H1 (cell line): Measurements from ENCODE around the gene THAP9. TPM values are rescaled to one million over a fixed set of nuclear protein-coding genes. Genes with fewer than 3 reads are reported as not detected.

Source experiments
- CTCF ChIA-PET: fragments of 300-600 bp; sonication (Branson Sonifier 250); formaldehyde crosslinking; loops from one replicate; lab custom pipeline; 2021; ENCODE audit not compliant: partially characterized antibody; lab: Charles Lee
- POLR2A ChIA-PET: fragments of 300-600 bp; sonication (Branson Sonifier 250); formaldehyde crosslinking; loops from one replicate; lab custom pipeline; 2021; ENCODE audit warnings: inconsistent platforms; ENCODE audit not compliant: partially characterized antibody; lab: Charles Lee
- DNase-seq, 2 experiments: peaks; one replicate each; pipeline versions ENCODE4 v3.0.0 to v3.0.0-alpha.2; 2010 to 2022; ENCODE audit warnings: low spot score in 2 of 2, low read depth in 1 of 2, mixed read lengths in 1 of 2
- FAIRE-seq: peaks from 2 replicates; lab custom pipeline; 2011; peaks lifted over from hg19 to GRCh38; lab: Jason Lieb, UNC
- H2AFZ ChIP-seq: 2 replicates; pipeline ENCODE4 v1.8.1; 2012; ENCODE audit warnings: low read length, inconsistent platforms
- H2AK5ac ChIP-seq: 2 replicates; pipeline ENCODE4 v1.6.1; 2013; ENCODE audit warnings: low read depth, low read length
- H2BK120ac ChIP-seq: replicated peaks from 2 replicates; pipeline ENCODE3; 2013; ENCODE audit warnings: low read depth, low read length, inconsistent platforms
- H2BK12ac ChIP-seq: 2 replicates; pipeline ENCODE4 v1.6.1; 2013; ENCODE audit warnings: low read depth, low read length
- H2BK15ac ChIP-seq: 2 replicates; pipeline ENCODE4 v1.6.1; 2013; ENCODE audit warnings: low read length
- H2BK20ac ChIP-seq: 2 replicates; pipeline ENCODE4 v1.6.1; 2013; ENCODE audit warnings: low read length
- H2BK5ac ChIP-seq: 2 replicates; pipeline ENCODE4 v1.6.1; 2013; ENCODE audit warnings: low read depth, low read length
- H3K14ac ChIP-seq: 2 replicates; pipeline ENCODE4 v1.6.1; 2013; ENCODE audit warnings: inconsistent platforms; ENCODE audit not compliant: insufficient read length
- H3K18ac ChIP-seq: 2 replicates; pipeline ENCODE4 v1.6.1; 2013; ENCODE audit warnings: low read length; ENCODE audit errors: extremely low read depth
- H3K23ac ChIP-seq: 2 replicates; pipeline ENCODE4 v1.6.1; 2013; ENCODE audit warnings: inconsistent platforms; ENCODE audit not compliant: insufficient read length
- H3K23me2 ChIP-seq: 2 replicates; pipeline ENCODE4 v1.6.1; 2013; ENCODE audit warnings: low read depth, low read length
- H3K27ac ChIP-seq: 2 replicates; pipeline ENCODE4 v1.6.1; 2011; ENCODE audit warnings: low read depth, low read length, inconsistent platforms
- H3K27me3 ChIP-seq, 4 experiments: replicated peaks in 1 of 4; 1 replicate in 1 of 4; 2 replicates in 3 of 4; pipeline versions ENCODE4 v1.6.1 to v1.8.1; 2011 to 2013; ENCODE audit warnings: low read length in 3 of 4, mild to moderate bottlenecking in 3 of 4, inconsistent platforms in 2 of 4, mixed read lengths in 2 of 4, moderate library complexity in 1 of 4; ENCODE audit not compliant: control insufficient read depth in 3 of 4, insufficient read depth in 3 of 4; ENCODE audit errors: extremely low read depth in 1 of 4
- H3K36me3 ChIP-seq, 4 experiments: 2 replicates each; pipeline versions ENCODE4 v1.6.1 to v1.8.1; 2011 to 2013; ENCODE audit warnings: mild to moderate bottlenecking in 4 of 4, low read length in 3 of 4, moderate library complexity in 2 of 4, control low read depth in 1 of 4, inconsistent platforms in 1 of 4; ENCODE audit not compliant: insufficient read depth in 4 of 4, control insufficient read depth in 2 of 4
- H3K4ac ChIP-seq: replicated peaks from 2 replicates; pipeline ENCODE3; 2013; ENCODE audit warnings: low read length, low read depth, mixed read lengths, inconsistent platforms; ENCODE audit not compliant: insufficient read length
- H3K4me1 ChIP-seq, 4 experiments: replicated peaks in 1 of 4; 1 replicate in 1 of 4; 2 replicates in 3 of 4; pipeline versions ENCODE4 v1.6.1 to v1.8.1; 2011 to 2013; ENCODE audit warnings: low read length in 3 of 4, inconsistent platforms in 2 of 4, mixed read lengths in 1 of 4; ENCODE audit not compliant: insufficient read depth in 4 of 4, control insufficient read depth in 3 of 4
- H3K4me2 ChIP-seq, 2 experiments: 2 replicates each; pipeline versions ENCODE4 v1.6.1 to v1.8.1; 2011 to 2013; ENCODE audit warnings: low read depth in 2 of 2, low read length in 2 of 2, control low read depth in 1 of 2, inconsistent platforms in 1 of 2, mild to moderate bottlenecking in 1 of 2; ENCODE audit not compliant: insufficient read depth in 1 of 2
- H3K4me3 ChIP-seq, 4 experiments: fragments of 200-600, 300-600 bp in 1 of 4; sonication (generic), shearing (Covaris generic), sonication (Bioruptor Twin) in 1 of 4; 2 replicates each; pipeline versions ENCODE4 v1.5.1 to v1.8.1; 2011 to 2016; ENCODE audit warnings: low read length in 4 of 4, low read depth in 3 of 4, control low read depth in 2 of 4, inconsistent platforms in 2 of 4, mild to moderate bottlenecking in 2 of 4, mixed read lengths in 1 of 4, moderate library complexity in 1 of 4; ENCODE audit not compliant: insufficient read depth in 2 of 4; ENCODE audit errors: extremely low read depth in 1 of 4
- H3K56ac ChIP-seq: replicated peaks from 2 replicates; pipeline ENCODE3; 2013; ENCODE audit warnings: low read depth, mild to moderate bottlenecking, mixed read lengths, low read length, inconsistent platforms; ENCODE audit not compliant: insufficient read length
- H3K79me1 ChIP-seq: 2 replicates; pipeline ENCODE4 v1.6.1; 2013; ENCODE audit warnings: low read depth, low read length, control low read depth
- H3K79me2 ChIP-seq, 2 experiments: 2 replicates each; pipeline versions ENCODE4 v1.6.1 to v1.8.1; 2012 to 2013; ENCODE audit warnings: low read length in 2 of 2, mild to moderate bottlenecking in 2 of 2, inconsistent platforms in 1 of 2; ENCODE audit not compliant: insufficient read depth in 2 of 2, control insufficient read depth in 1 of 2
- H3K9ac ChIP-seq, 4 experiments: replicated peaks in 1 of 4; 1 replicate in 1 of 4; 2 replicates in 3 of 4; pipeline versions ENCODE4 v1.6.1 to v1.8.1; 2011 to 2013; ENCODE audit warnings: low read depth in 3 of 4, low read length in 3 of 4, control low read depth in 2 of 4, mild to moderate bottlenecking in 2 of 4, moderate library complexity in 2 of 4, inconsistent platforms in 1 of 4; ENCODE audit errors: extremely low read depth in 1 of 4
- H3K9me3 ChIP-seq, 2 experiments: 2 replicates each; pipeline versions ENCODE4 v1.6.1 to v1.8.1; 2012 to 2013; ENCODE audit warnings: mild to moderate bottlenecking in 2 of 2, moderate library complexity in 2 of 2, control low read depth in 1 of 2, inconsistent platforms in 1 of 2, low read depth in 1 of 2, low read length in 1 of 2, mixed read lengths in 1 of 2; ENCODE audit not compliant: insufficient read depth in 2 of 2
- H4K20me1 ChIP-seq, 2 experiments: replicated peaks in 1 of 2; 2 replicates each; pipeline versions ENCODE3 to v1.8.1; 2011 to 2013; ENCODE audit warnings: inconsistent platforms in 2 of 2, low read length in 2 of 2, mild to moderate bottlenecking in 1 of 2; ENCODE audit not compliant: insufficient read depth in 2 of 2, control insufficient read depth in 1 of 2
- H4K5ac ChIP-seq: 2 replicates; pipeline ENCODE4 v1.6.1; 2013; ENCODE audit warnings: low read length, low read depth, mixed read lengths, inconsistent platforms; ENCODE audit not compliant: insufficient read length
- H4K8ac ChIP-seq: 2 replicates; pipeline ENCODE4 v1.8.0; 2013; ENCODE audit warnings: mild to moderate bottlenecking, moderate library complexity, low read length, inconsistent platforms; ENCODE audit not compliant: insufficient read depth; ENCODE audit errors: extremely low read depth
- H4K91ac ChIP-seq: replicated peaks from 2 replicates; pipeline ENCODE3; 2013; ENCODE audit warnings: low read length, mixed read lengths, inconsistent platforms; ENCODE audit not compliant: insufficient read length
- BCL11A ChIP-seq, 2 experiments: IDR thresholded peaks; one replicate each; pipeline ENCODE4 v1.6.1; 2011; ENCODE audit warnings: low read depth in 2 of 2, low read length in 2 of 2, mild to moderate bottlenecking in 2 of 2
- CHD1 ChIP-seq: IDR thresholded peaks from 2 replicates; pipeline ENCODE4 v1.6.1; 2012; ENCODE audit warnings: low read depth, low read length, improper control_type of control experiment
- HDAC2 ChIP-seq, 2 experiments: fragments of 300-600 bp in 1 of 2; sonication (generic) in 1 of 2; IDR thresholded peaks; 2 replicates each; pipeline ENCODE4 v1.6.1; 2011 to 2012; ENCODE audit warnings: low read depth in 2 of 2, low read length in 2 of 2, mild to moderate bottlenecking in 2 of 2, moderate library complexity in 2 of 2, borderline replicate concordance in 1 of 2, inconsistent platforms in 1 of 2
- RXRA ChIP-seq: IDR thresholded peaks from 2 replicates; pipeline ENCODE4 v1.6.1; 2011; ENCODE audit warnings: low read depth, mild to moderate bottlenecking, low read length, moderate library complexity; ENCODE audit not compliant: insufficient read depth
- YY1 ChIP-seq: IDR thresholded peaks from 2 replicates; pipeline ENCODE4 v1.6.1; 2011; ENCODE audit warnings: low read depth, mild to moderate bottlenecking, low read length
- WGBS, 2 experiments: shearing (Covaris generic) in 1 of 2; methylation state at CpG; one replicate each; pipeline versions ENCODE4 v1.1.6 to v1.1.7; 2013 to 2015; ENCODE audit warnings: low lambda C conversion rate in 2 of 2, mixed read lengths in 2 of 2, inconsistent platforms in 1 of 2, low coverage in 1 of 2, missing lambda C conversion rate in 1 of 2; ENCODE audit not compliant: insufficient replicate concordance in 2 of 2, insufficient coverage in 1 of 2, insufficient read length in 1 of 2; ENCODE audit errors: extremely low coverage in 1 of 2, missing lambda C conversion rate in 1 of 2; 5-methylcytosine and 5-hydroxymethylcytosine counted together
- polyA plus RNA-seq, 7 experiments: library from polyadenylated mRNA; depleted of rRNA in 3 of 7; stranded (reverse) in 5 of 7; unstranded in 2 of 7; fragments of >200 nt in 5 of 7; fragments of 200-250 nt in 2 of 7; gene quantifications; 1 replicate in 5 of 7; 2 replicates in 1 of 7; 4 replicates in 1 of 7; pipeline versions ENCODE4 v1.2.1 to v1.2.3, GENCODE V29; 2011 to 2013; ENCODE audit warnings: missing spikeins in 2 of 7, mixed read lengths in 2 of 7
- total RNA-seq: library from RNA; stranded (reverse); fragmentation: NEBNext Ultra II Directional; extraction: Animal tissue kit (Norgen Biotek cat#: 25700); gene quantifications from 2 replicates; pipeline ENCODE4 v1.2.1, GENCODE V29; 2021

THAP9 gene
- total and polyA plus RNA-seq, 2 of the 8 experiments (the other 6 are each of a cell fraction or from before 2014, with no cell fraction given), result 6.1 to 13.2 TPM

DNA sequence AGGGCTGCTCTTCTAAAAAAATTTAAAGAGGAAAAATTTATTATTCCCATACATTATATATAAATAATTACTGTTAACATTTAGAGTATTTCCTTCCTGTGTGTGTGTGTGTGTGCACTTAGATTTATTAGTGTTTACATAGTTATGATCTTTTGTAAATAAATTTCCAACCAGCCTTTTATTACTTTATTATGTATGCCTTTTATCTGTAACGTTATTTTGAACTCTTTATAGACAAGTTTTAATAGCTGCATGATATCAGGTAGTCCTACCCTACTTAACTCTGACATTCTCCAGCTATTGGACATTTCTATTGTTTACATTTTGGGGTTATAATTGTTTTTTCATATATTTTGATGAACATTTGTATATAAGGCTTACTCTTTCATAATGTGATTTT, 8.8 kb downstream of the THAP9 start:
- Histone ChIP-seq H4K20me1 (no peaks in the 10 kb centered on the region), H3K9me3 (no peaks in the 10 kb centered on the region), H2BK15ac (no peak overlapping the region), H3K4me1 (no peaks in the 10 kb centered on the region), H2AK5ac (no peak overlapping the region), H3K27ac (no peak overlapping the region), H3K36me3 (peaks cover 6 to 60% (median 24%) of the 10 kb centered on the region in 4 experiments), H3K79me1 (no peaks in the 10 kb centered on the region; the same call in 1 of the 2 replicates), H2BK120ac (no peak overlapping the region), H3K4me3 (no peak overlapping the region), H3K9ac (no peak overlapping the region), H4K5ac (no peak overlapping the region), H3K79me2 (0 out of 4 replicates have a peak, but pooled peaks cover 0 to 2% of the 10 kb centered on the region in 2 experiments), H2AFZ (no peak overlapping the region), H3K14ac (no peak overlapping the region), H3K56ac (no peak overlapping the region), H3K4me2 (no peak overlapping the region)
- no peak for DNase-seq
- no peak for TF ChIP-seq BCL11A (IDR thresholded peaks at IDR 0.05; ENCODE audit: low read depth in 2 of 2, low read length in 2 of 2)
- TF ChIP-seq HDAC2 (IDR thresholded peaks at IDR 0.05; ENCODE audit: borderline replicate concordance in 1 of 2, low read depth in 2 of 2, low read length in 2 of 2), result no peak
- no peak for TF ChIP-seq YY1
- TF ChIP-seq CHD1, result no peak
- TF ChIP-seq RXRA, result no peak
- TF ChIP-seq, all 59 proteins: peak for 0
- Histone ChIP-seq H3K23ac (no peak overlapping the region), H2BK12ac (no peak overlapping the region), H2BK5ac (no peak overlapping the region), H3K27me3 (no peaks in the 10 kb centered on the region), H2BK20ac (no peak overlapping the region), H3K4ac (no peak overlapping the region), H4K91ac (no peak overlapping the region), H3K18ac (no peak overlapping the region), H3K23me2 (no peaks in the 10 kb centered on the region), H4K8ac (no peak overlapping the region)
- FAIRE-seq, result no peak
- WGBS, 2 experiments, result 90% methylated on average over 1 of the region's 1 CpG; no CpG with 5 or more reads in 1 of the 2 experiments
- CTCF ChIA-PET, result interaction anchor here (0.7 kb wide), 1 partner anchor 595 kb away, joined by 3 read pairs; no protein-coding TSS in a partner anchor
- POLR2A ChIA-PET, result interaction anchor here (1.3 kb wide), 1 partner anchor 12 kb away, joined by 5 read pairs; no protein-coding TSS in a partner anchor
